ENCODE data around the gene PRKAR1B.

PRKAR1B gene

GRCh38 chr7:681551-682307, 45.4 kb downstream of the PRKAR1B start:
- H3K27me3 ChIP-seq (ENCODE audit: insufficient read depth, low read length), result no peaks in the 10 kb centered on the region
- H2AFZ ChIP-seq (ENCODE audit: low read depth, low read length), result no peak overlapping the region
- H3K36me3 ChIP-seq (ENCODE audit: insufficient read depth, low read length), result no peaks in the 10 kb centered on the region
- no peak overlapping the region for H3K4me3 ChIP-seq (ENCODE audit: low read length)
- no peaks in the 10 kb centered on the region for H3K4me1 ChIP-seq (ENCODE audit: insufficient read depth, low read length)
- peaks cover 5% of the 10 kb centered on the region for H3K9me3 ChIP-seq (ENCODE audit: low read length)

- Histone ChIP-seq H3K27me3 (ENCODE audit: insufficient read depth, low read length) (no peaks in the 10 kb centered on the region), H3K4me3 (ENCODE audit: low read length) (no peak overlapping the region), H3K4me1 (ENCODE audit: insufficient read depth, low read length) (no peaks in the 10 kb centered on the region), H3K9me3 (ENCODE audit: low read length) (peaks cover 5% of the 10 kb centered on the region), H2AFZ (ENCODE audit: low read depth, low read length) (no peak overlapping the region), H3K36me3 (ENCODE audit: insufficient read depth, low read length) (no peaks in the 10 kb centered on the region)
Measured at GRCh38 chr7:680411-681127, 46.5 kb downstream of the PRKAR1B start.

GRCh38 chr7:676972-677385, 50.1 kb downstream of the PRKAR1B start:
- Histone ChIP-seq H3K27me3 (ENCODE audit: insufficient read depth, low read length) (no peaks in the 10 kb centered on the region), H3K36me3 (ENCODE audit: insufficient read depth, low read length) (no peaks in the 10 kb centered on the region), H2AFZ (ENCODE audit: low read depth, low read length) (no peak overlapping the region), H3K4me1 (ENCODE audit: insufficient read depth, low read length) (no peaks in the 10 kb centered on the region), H3K4me3 (ENCODE audit: low read length) (no peak overlapping the region), H3K9me3 (ENCODE audit: low read length) (peaks cover 5% of the 10 kb centered on the region)

- no peaks in the 10 kb centered on the region for H3K4me1 ChIP-seq (ENCODE audit: insufficient read depth, low read length)
- H2AFZ ChIP-seq (ENCODE audit: low read depth, low read length), result no peak overlapping the region
- H3K36me3 ChIP-seq (ENCODE audit: insufficient read depth, low read length), result no peaks in the 10 kb centered on the region
- peaks cover 5% of the 10 kb centered on the region for H3K9me3 ChIP-seq (ENCODE audit: low read length)
- H3K27me3 ChIP-seq (ENCODE audit: insufficient read depth, low read length), result no peaks in the 10 kb centered on the region
- no peak overlapping the region for H3K4me3 ChIP-seq (ENCODE audit: low read length)
Measured at GRCh38 chr7:676246-676971, 50.7 kb downstream of the PRKAR1B start.

GRCh38 chr7:674454-675410, 52.3 kb downstream of the PRKAR1B start:
- Histone ChIP-seq H3K36me3 (ENCODE audit: insufficient read depth, low read length) (no peaks in the 10 kb centered on the region), H3K4me1 (ENCODE audit: insufficient read depth, low read length) (no peaks in the 10 kb centered on the region), H2AFZ (ENCODE audit: low read depth, low read length) (no peak overlapping the region), H3K4me3 (ENCODE audit: low read length) (no peak overlapping the region), H3K27me3 (ENCODE audit: insufficient read depth, low read length) (no peaks in the 10 kb centered on the region), H3K9me3 (ENCODE audit: low read length) (peaks cover 5% of the 10 kb centered on the region)

- no peak overlapping the region for H2AFZ ChIP-seq (ENCODE audit: low read depth, low read length)
- no peak overlapping the region for H3K4me3 ChIP-seq (ENCODE audit: low read length)
- H3K9me3 ChIP-seq (ENCODE audit: low read length), result peaks cover 5% of the 10 kb centered on the region
- no peaks in the 10 kb centered on the region for H3K36me3 ChIP-seq (ENCODE audit: insufficient read depth, low read length)
- H3K4me1 ChIP-seq (ENCODE audit: insufficient read depth, low read length), result no peaks in the 10 kb centered on the region
- no peaks in the 10 kb centered on the region for H3K27me3 ChIP-seq (ENCODE audit: insufficient read depth, low read length)
Measured at GRCh38 chr7:673681-674453, 53.2 kb downstream of the PRKAR1B start.

- Histone ChIP-seq H3K27me3 (ENCODE audit: insufficient read depth, low read length) (no peaks in the 10 kb centered on the region), H3K36me3 (ENCODE audit: insufficient read depth, low read length) (no peaks in the 10 kb centered on the region), H3K9me3 (ENCODE audit: low read length) (peaks cover 5% of the 10 kb centered on the region), H2AFZ (ENCODE audit: low read depth, low read length) (no peak overlapping the region), H3K4me1 (ENCODE audit: insufficient read depth, low read length) (peaks cover 4% of the 10 kb centered on the region), H3K4me3 (ENCODE audit: low read length) (no peak overlapping the region)
Measured at GRCh38 chr7:672891-673290, 54.2 kb downstream of the PRKAR1B start.

GRCh38 chr7:671415-672042, 55.6 kb downstream of the PRKAR1B start:
- no peak overlapping the region for H3K4me3 ChIP-seq (ENCODE audit: low read length)
- no peaks in the 10 kb centered on the region for H3K36me3 ChIP-seq (ENCODE audit: insufficient read depth, low read length)
- peaks cover 5% of the 10 kb centered on the region for H3K9me3 ChIP-seq (ENCODE audit: low read length)
- H3K27me3 ChIP-seq (ENCODE audit: insufficient read depth, low read length), result no peaks in the 10 kb centered on the region
- peaks cover 5% of the 10 kb centered on the region for H3K4me1 ChIP-seq (ENCODE audit: insufficient read depth, low read length)
- H2AFZ ChIP-seq (ENCODE audit: low read depth, low read length), result no peak overlapping the region

GRCh38 chr7:670501-671390, 56.3 kb downstream of the PRKAR1B start:
- H2AFZ ChIP-seq (ENCODE audit: low read depth, low read length), result no peak overlapping the region
- no peaks in the 10 kb centered on the region for H3K36me3 ChIP-seq (ENCODE audit: insufficient read depth, low read length)
- peaks cover 5% of the 10 kb centered on the region for H3K9me3 ChIP-seq (ENCODE audit: low read length)
- peaks cover 7% of the 10 kb centered on the region for H3K4me1 ChIP-seq (ENCODE audit: insufficient read depth, low read length)
- H3K4me3 ChIP-seq (ENCODE audit: low read length), result no peak overlapping the region
- no peaks in the 10 kb centered on the region for H3K27me3 ChIP-seq (ENCODE audit: insufficient read depth, low read length)

GRCh38 chr7:668958-669357, 58.1 kb downstream of the PRKAR1B start:
- H3K4me3 ChIP-seq (ENCODE audit: low read length), result no peak overlapping the region

More at GRCh38 chr7:668958-669357, 58.1 kb downstream of the PRKAR1B start:
- no peak overlapping the region for H2AFZ ChIP-seq (ENCODE audit: low read depth, low read length)
- H3K4me1 ChIP-seq (ENCODE audit: insufficient read depth, low read length), result peaks cover 17% of the 10 kb centered on the region
- no peaks in the 10 kb centered on the region for H3K9me3 ChIP-seq (ENCODE audit: low read length)
- H3K36me3 ChIP-seq (ENCODE audit: insufficient read depth, low read length), result no peaks in the 10 kb centered on the region
- no peaks in the 10 kb centered on the region for H3K27me3 ChIP-seq (ENCODE audit: insufficient read depth, low read length)

Measured in neuron (in vitro differentiated cells).